NCI-H2227 (cell line): ENCODE results near the gene REEP5.
A peak's percentile ranks its signal among the peaks of the same experiment; 100 is the strongest.

Source experiments
- DNase-seq: peaks from one replicate; lab custom pipeline; 2025; ENCODE audit not compliant: unreplicated experiment; lab: John Stamatoyannopoulos, UW

Gene REEP5

GRCh38 chr5:112848116-112848811 is 73.8 kb downstream of the REEP5 start:
- peak; percentile 56 for DNase-seq

- DNase-seq: no peak
Observed at GRCh38 chr5:112847306-112847705, 74.7 kb downstream of the REEP5 start.

DNA sequence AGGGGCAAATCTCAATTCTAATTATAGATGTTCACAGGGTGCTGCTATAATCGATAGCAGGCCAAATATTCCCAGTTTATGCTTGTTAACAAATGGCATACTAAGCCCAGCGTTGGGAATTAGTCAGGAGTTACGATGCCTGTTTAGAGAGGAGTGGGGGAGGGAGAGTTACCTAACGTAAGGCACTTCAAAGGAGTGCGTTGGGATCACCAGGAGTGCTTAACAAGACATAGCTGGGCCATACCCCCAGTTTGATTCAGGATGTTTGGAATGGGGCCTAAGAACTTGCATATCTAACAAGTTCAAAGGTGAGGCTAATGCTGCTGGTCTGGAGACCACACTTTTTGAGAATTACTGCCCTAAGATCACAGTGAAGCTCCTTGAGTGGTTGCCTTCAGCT is 75.5 kb downstream of the REEP5 start:
- no peak for DNase-seq

DNA sequence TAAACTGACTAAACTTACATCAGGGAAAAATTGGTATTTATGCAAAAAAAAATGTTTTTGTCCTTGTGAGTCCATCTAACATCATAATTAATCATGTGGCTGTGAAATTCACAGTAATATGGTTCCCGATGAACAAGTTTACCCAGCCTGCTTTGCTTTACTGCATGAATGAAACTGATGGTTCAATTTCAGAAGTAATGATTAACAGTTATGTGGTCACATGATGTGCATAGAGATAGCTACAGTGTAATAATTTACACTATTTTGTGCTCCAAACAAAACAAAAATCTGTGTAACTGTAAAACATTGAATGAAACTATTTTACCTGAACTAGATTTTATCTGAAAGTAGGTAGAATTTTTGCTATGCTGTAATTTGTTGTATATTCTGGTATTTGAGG is 77.5 kb downstream of the REEP5 start:
- DNase-seq: no peak

- DNase-seq: no peak
Observed at GRCh38 chr5:112833971-112834370, 88.1 kb downstream of the REEP5 start.

DNA sequence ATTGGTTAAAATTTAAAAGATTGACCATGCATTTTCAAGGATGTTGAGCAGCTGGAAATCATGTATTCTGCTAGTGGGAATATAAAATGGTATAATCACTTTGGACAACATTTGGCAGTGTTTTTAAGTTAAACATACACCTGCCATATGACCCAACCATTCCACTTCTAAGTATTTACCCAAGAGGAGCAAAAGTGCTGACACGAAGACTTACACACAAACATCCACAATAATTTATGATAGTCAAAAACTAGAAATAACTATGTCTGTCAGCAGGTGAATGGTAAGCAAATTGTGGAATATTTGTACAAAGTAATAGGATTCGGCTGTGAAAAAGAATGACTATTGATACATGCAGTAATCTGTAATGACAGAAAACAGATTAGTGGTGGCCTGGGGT is 91.6 kb downstream of the REEP5 start:
- no peak for DNase-seq
